KG1 (cell line): ENCODE measurements around the gene TAGAP.

Experiments used
- DNase-seq: peaks from one replicate; lab custom pipeline; 2025; lab: John Stamatoyannopoulos, UW

Gene TAGAP

DNA sequence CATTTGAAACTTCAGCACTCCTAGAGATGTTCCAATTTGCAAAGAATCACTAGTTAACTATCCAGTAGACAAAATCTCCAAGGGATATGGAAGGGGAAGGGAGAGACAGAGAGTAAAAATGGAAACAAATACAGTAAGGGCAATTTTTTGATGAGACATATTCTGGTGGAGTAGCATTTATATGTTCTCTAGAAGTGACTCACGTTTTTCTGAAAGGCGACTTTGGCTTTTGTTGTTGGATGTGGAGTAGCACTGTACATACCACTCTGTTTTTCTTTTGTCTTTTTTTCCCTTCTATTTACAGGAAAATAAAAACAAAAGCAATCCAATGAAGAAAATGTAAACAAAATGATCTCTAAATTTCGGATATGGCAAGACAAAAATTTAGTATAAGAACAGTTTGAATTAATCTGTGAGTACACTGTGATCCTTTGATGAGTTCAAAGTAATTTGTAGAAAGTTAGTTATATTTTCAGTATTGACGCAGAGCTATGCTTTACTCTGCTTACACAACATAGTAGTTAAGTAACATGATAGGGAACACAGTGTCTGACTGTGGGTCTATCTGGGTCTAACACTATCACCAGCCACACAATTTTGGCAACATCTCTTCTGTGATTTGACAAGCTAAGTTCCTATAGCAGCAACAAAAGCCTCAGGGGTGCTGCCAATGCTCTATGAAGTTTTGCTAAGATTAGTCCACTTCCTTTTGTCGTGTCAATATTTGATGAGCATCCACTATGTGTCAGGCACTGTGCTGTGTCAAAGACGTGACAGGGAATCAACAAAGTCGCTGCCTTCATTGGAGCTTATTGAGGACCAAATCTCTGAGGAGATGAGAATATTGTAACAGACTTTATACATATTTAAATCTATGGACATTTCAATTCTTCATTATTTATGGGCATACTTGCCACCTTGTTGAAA, 27.3 kb upstream of the TAGAP start:
- no peak for DNase-seq

DNA sequence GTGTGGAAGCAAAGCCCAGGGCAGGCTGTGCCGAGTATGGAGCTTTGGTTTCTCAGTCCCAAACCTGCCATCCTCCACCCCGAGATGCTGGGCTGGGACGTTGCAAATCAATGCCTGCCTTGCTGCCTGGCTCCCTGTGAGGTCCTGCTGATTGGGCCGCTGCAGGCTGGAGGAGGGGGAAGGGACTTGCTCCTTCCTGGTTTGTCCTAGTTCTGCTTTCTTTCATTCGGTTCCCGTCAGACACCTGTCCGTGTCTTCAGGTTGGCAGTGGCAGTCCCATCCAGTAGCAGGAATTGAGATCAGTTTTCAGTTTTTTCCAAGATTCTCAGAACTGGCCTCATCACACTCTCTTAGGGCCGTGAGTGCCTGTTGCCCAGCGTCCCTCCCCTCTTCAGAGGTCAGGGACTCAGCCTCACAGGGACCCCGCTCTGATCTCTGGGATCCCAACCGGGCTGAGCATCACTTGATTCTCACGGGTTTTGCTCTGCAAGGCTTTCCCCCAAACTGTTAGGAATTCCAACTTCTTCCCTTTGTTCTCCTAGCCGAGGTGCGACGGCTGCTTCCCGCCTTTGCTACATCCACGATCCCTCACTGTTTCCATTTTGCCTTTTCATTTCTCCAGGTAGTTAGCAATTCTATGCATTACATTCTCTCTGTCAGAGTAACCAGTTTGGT, 24.2 kb upstream of the TAGAP start:
- DNase-seq = no peak

DNA sequence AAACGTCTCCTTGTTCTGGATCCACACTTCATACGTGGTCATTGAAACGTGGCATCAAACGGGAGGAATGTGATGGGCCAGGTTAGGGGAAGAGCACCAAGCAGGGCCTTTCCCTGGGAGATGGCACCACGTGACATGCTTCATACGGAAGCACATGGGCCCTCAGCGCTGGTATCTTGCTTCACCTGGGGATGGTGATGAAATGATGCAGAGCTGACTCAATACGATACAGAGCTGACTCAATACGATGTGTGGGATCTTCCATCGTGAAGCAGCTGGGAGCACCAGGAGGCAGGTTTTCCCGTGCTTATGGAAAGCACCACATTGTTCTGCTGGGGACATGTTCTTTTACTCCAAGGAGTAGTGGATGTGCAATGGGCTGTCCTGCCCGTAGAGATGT, 22.5 kb upstream of the TAGAP start:
- no peak for DNase-seq

DNA sequence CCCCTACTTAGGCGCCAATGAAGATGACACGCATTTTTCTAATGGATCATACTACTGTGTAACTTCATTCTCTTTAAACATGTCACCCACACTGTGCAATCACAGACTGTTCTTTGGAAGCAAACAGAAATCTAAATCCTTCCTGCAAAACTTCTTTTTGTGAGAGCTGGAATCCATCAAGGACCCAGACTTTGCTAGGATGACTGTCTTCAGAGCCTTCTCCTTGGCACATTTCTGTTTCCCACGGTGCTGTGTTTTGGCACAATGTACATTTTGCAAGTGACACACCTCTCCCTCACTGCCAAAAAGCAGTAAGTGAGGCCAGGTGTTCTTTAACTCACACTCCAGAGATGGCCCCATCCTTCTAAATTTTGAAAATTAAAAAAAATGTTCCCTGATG, 21.7 kb upstream of the TAGAP start:
- no peak for DNase-seq

DNA sequence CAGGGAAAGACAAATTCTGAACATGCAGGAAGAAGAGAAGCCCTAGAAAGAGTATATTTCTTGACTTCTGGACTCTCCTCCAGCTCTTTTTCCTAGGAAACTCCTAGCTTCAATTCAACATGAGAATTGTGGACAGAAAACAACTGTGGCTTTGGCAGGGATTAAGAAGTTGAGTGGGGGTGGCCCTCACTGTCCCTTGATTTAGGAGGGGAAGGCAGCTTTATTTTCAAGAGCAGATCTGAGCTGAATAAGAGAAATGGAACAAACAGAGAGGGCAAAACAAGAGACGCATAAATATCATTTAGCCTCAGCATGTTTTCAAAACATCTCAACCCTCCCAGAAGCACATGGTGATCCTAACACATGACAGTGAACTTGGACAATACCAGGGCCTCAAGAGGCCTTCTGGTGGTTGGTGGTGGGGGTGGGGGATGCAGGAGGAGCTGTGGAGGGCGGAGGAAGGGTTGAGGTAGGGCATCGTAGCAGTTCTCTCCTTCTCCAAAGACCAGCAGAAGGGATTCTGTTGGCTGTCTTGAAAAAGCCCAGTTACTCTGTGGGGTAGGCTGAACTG, 21.1 kb upstream of the TAGAP start:
- no peak for DNase-seq

DNA sequence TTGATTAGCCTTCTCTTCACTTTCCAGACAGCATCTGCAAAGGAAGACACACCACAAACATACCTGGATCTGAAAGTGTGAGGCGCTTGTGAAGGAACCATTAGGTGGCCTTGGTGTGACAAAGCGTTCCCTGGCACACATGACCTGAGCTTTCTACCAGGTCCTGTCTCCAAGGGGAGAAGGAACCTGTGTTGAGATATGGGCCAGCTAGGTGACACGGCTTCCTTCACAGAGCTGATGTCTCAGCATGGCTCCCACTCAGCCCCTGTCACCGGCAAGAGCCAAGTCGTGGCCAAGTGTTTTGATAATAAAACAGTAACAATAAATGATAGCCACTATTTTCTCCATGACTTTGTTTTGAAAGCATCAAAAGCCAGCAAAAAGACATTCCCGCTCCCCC, 20.3 kb upstream of the TAGAP start:
- DNase-seq = no peak

DNA sequence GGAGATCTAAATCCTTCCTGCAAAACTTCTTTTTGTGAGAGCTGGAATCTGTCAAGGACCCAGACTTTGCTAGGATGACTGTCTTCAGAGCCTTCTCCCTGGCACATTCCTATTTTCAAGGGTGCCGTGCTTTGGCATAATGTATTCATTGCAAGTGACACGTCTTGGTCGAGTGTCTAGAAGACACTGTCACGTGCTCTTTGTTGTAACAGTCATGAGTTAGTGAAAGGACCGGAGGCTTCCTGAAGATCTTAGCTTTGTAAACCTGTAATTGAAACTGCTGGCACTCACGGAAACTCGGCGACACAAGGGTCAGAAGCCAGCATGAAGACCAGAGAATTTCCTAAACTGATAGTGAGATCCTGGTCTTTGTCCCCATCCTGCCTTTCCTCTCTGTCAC, 19.7 kb upstream of the TAGAP start:
- no peak for DNase-seq

DNA sequence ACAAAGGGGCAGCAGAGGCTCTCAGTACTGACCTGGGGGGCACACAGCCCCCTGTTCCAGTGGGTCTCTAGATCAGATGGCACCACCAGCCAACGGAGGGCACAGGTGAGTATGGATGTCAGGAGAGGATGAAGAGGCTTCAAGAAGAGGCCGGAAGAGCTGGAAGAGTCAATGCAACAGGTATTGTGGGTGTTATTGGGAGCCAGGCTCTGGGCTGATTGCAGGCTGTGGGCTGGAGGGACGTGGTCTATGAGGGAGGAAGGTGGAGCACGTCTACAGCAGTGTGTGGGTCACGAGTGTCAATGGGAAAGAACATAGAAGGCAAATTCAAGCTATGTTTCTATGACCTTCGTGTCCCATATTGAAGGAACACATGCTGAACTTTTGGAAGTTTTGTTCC, 18.8 kb upstream of the TAGAP start:
- no peak for DNase-seq

DNA sequence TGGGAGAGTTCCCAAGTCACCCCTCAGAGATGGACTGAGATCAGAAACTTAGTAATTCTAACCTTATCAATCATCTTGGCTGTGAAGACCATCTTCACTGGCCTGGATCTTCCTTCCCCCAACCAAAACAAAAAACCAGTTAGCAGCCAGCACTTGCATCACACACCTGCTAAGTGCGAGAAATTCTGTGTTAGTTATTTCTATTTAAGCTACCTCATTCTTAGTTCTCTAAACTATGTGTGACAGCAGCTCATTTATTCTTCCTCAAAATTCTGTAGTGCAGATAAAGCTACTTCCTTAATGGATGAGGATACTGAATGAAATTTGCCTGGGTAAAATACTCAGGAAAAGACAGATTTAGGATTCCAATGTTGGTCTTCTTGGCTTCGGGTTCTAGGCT, 18.2 kb upstream of the TAGAP start:
- DNase-seq = no peak

DNA sequence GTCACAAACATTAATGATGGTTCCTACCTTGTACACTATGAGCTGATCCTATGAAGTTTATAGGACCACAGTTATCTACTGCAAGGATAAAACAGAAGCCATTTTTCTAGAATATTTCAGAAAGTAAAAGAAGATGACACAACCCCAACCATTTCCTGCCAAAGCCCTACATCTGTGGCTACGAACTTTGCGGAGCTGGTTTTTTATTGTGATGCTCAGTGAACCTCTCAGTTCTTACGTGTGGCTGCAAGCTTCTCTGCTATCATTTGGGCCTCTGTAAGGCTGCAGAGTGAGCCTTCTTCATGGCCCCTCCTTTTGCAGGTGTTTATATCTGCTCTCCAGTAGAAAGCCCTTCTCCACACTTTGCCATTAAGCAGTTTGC, 17.8 kb upstream of the TAGAP start:
- DNase-seq = peak; percentile 46

DNA sequence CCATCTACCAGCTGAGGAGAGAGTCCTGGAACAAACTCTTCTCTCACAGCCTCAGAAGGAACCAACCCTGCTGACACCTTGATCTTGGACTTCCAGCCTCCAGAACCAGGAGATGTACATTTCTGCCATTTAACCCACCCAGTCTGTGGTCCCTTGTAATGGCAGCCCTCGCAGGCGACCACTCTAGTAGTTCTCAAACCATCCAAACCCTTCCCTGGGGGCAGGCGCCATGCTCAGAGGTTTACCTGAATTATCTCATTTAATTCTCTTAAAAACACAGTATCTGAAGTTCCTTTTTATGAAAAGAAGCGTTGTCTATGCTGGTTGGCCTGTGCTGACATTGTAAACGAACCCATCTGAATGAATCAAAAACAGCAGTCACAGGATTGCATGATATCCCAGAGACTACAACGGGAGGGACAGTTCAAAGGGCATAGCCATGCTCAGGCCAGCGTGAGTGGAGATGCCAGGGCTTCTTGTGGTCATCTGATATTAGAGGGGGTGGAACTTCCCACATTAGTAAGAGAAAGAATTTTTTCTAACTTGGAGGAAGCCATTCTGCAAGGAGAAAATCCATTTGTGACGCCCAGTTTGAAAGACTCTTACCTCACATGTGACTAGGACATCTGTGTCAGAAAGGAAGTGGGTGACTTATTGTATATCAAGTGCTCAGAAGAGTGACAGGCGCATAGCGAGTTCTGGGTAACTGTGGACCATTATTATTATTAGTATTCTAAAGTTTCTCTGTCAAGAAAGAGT, 17.2 kb upstream of the TAGAP start:
- DNase-seq = no peak

DNA sequence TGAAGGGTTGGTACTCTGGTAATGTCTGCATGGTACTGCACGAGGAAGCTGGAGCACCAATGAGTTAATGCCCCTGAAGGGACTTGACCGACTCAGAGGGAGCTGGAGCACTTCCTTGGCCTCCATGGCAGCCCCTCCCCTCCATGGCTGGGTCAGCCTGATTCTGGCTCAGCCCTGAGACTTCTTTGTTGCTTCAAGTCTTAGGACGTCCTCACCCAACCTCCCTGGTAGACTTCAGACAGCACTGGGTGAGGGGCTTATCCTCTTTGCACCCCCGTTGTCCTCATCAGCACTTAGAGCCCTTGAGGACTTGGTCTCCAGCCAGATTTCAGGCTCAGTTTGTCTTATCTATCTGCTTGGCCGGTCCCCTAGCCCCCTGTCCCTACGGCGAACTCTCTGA, 16.4 kb upstream of the TAGAP start:
- DNase-seq = no peak

DNA sequence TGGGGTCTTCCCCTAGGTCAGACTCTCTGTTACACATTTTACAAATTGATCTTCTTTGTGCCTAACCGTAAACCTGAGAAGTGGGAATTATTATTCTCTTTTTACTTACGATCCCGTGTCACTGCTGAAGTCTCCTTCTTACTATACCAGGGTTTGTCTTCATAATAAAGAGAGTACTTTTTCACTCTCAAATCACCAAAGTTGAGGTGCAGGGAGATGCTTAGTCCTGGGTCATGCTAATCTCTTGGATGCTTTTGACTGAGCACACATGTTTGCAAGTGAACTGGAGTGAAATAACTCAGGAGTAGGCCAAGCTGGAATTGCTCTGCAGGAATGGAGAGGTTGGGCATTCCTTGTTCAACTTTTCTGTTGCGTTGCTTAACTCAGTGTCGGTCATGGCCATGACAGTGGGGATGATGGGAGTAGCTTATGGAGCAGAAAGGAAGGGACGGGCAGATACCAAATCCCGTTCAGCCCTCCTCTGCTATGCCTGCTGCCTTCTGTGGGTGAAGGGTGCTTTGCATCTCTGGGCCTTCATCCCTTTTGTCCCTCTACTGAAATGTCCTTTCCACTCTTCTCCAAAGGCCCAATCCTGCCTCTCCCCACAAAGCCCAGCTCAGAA, 15.2 kb upstream of the TAGAP start:
- DNase-seq = no peak

DNA sequence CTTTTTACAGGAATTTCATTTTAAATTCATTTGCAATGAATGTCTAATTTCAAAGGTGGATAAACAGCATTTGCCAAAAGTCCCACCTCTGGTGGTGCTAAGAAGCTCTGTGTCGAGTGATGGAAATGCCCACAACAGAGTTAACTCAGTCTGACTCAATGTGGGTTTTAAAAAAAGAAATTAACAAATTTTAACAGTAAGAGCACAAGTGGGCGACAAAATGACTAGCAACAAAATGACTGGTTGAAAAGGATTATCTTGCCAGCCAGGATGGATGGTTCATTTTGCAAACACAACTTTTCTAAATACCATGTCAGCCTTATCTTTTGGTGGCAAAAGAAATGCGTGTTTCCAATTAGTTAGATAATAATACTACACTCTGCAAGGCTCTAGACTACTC, 14.3 kb upstream of the TAGAP start:
- DNase-seq = no peak

DNA sequence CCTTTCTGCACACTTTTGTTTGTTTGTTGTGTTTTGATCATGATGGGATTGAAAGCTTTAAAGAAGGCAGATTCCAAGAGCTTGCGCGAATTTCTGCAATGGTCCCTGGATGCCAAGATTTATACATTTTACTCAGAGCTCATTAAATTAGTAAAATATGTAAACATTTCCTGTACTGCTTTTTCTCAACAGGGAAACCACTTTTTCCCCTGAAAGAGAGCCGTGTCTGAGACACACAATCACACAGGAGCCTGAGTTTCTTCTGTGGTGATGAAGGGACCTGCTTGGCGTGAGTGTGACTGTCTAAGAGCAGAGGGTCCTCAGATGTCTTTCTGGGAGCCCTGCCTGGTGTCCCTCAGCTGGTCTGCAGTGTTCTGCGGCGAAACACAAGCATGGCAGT, 12.1 kb upstream of the TAGAP start:
- DNase-seq = no peak

DNA sequence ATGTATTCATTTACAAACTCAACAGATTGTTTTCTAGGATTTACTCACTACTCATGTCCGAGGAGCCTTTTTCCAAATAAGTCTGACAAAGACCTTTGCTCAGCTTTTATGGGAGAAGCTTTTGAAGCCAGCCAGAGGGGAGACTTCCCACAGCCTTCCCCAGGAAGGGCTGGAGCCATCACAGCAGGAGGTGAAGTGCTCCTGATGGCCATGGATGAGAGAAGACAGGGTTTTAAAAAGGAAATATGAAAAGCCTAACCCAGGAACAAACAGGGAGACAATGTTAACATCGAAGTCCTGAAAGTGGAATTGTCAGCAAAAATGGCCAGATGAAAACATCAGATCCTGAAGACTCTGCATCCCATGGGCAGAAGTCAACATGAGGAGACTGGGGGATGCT, 11.6 kb upstream of the TAGAP start:
- DNase-seq = peak; percentile 80

DNA sequence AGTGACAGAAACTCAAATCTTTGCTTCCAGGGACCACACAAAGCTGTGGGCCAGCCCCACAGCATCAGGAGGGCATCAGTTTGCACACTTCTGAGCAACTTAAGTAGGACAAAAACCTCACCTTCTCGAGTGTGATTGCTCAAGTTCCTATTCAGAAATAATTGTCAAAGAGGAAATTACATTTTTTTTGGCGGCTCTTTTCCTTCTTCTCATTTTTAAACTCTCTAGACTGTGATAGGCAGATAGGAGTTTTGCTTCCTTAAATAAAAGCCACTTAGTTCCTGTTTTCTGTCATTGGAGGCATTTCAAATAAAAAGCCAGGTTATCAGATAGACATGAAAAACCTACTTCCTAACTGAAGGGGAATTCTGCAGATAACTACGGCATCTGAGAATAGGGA, 11.2 kb upstream of the TAGAP start:
- DNase-seq = peak; percentile 80

DNA sequence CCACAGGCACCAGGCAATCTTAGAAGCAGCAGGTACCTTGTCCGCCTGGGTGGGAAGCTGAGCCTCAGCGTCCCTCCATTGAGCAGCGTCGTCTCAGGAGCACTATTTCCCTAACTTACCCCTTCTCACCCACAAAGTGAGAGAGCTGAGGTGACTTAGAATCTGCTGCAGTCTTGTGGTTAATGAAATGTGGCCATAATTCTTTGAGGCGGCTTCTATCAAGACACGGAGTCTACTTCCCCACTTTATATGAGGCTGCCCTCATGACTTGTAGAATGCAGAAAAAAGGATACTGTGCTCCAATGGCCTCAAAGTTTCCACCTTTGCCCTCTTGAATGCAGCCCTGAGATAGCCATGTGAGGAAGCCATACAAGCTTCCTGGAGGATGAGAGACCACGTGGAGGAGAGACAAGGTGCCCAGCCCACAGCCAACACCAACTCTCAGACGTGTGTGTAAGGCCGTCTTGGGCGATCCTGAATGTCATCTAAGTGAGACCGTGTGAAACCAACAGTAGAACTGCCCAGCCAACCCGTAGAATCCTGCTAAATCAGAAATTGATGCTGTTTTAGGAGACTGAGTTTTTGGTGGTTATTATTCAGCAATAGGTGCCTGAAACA, 9.1 kb upstream of the TAGAP start:
- DNase-seq = peak; percentile 32

DNA sequence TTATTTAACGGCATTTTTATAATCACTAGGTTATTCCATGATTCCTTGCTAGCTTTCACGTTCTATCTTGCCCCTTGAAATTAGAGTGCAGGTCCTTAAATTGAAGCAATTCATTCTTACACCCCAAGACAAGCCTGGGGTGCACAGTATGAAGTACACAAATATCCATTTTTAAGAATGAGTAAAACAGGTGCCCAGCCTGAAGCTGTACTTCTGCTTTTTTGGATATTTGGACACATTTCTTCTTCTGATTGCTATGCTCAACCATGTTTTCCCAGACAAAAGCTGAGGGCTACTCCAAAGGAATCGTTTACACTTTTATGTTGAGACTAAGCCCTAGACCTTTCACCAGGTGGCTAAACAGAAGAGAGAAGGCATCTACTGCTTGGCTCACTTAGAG, 7.9 kb upstream of the TAGAP start:
- no peak for DNase-seq

DNA sequence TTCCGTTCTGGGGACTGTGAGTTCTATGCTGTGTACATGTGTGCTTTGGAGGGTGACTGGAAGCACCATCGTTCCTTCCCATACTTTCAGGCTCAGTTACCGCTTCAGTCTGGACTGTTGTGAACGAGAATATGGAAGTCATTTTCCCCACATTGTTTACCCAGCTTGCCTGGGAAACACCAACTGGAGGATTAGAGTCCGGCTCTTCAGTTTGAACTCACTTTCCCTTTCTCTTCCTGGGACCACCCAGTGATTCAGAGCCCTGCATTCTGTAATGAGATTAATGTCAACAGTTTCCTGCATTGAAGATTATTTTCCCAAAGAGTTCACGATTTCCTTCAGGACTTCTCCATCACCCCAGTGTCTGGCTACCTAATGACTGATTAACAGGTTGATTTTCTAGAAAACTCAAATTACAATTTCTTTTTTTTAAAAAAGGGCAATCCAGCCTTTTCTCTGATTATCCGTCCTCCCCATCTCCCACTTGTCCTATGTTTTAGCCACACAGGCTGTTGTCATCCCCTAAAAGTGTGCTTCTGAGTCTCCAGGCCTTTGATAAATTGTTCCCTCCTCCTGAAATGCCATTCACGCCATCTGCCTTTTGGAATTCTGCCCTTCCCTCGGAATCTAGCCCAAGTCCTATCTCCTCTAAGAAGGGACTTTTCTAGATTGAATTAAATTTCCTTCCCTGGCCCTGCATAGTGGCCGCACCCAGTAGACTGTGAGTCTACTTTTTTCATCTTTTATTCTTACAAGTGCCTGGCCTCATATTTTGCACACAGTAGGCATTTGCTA, 3.3 kb upstream of the TAGAP start:
- no peak for DNase-seq

DNA sequence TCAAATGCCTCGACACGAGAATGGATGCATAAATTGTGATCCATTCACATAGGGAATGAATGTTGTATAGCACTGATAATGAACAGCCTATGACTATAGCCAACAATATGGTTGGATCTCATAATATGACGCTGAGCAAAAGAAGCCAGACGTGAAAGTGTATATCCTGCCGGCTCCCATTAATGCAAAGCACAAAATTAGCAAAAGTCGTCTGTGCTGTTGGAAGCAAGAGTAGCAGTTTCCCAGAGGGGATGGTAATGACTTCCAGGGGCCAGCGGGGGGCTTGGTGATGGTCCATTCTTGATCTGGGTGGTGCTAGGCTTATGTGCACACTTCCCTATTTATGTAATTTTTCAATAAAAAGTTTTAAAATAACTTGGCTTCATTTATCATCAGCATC, 1.0 kb upstream of the TAGAP start:
- no peak for DNase-seq
